Vagina (tissue), 2 donors: ENCODE measurements around the gene RCAN1.

Experiments
- POLR2A ChIP-seq, 2 donors: fragments of 450-650 bp; IDR thresholded peaks; one replicate each; pipeline ENCODE4 v1.6.1; 2017; ENCODE audit warnings: antibody characterized with exemption in 2 of 2, mild to moderate bottlenecking in 2 of 2, moderate library complexity in 2 of 2
- POLR2AphosphoS5 ChIP-seq, 2 donors: sonication (generic); formaldehyde crosslinking; IDR thresholded peaks; one replicate each; pipeline ENCODE4 v1.9.0; 2017; ENCODE audit warnings: antibody characterized with exemption in 2 of 2, mild to moderate bottlenecking in 2 of 2, low read depth in 1 of 2; ENCODE audit not compliant: insufficient read depth in 1 of 2
- TF ChIP-seq, protein P1 (sequence below), 3 experiments: fragments of 450-650 bp in 2 of 3; fragments of 200-600 bp in 1 of 3; sonication (generic) in 1 of 3; IDR thresholded peaks; one replicate each; pipeline ENCODE4 v1.5.1; 2017 to 2019; ENCODE audit warnings: antibody characterized with exemption in 3 of 3, mild to moderate bottlenecking in 2 of 3, moderate library complexity in 2 of 3

GRCh38 chr21:34543017-34543416, 71.9 kb downstream of the RCAN1 start:
- TF ChIP-seq POLR2A (IDR thresholded peaks at IDR 0.05) = no peak
- TF ChIP-seq, protein P1, sequence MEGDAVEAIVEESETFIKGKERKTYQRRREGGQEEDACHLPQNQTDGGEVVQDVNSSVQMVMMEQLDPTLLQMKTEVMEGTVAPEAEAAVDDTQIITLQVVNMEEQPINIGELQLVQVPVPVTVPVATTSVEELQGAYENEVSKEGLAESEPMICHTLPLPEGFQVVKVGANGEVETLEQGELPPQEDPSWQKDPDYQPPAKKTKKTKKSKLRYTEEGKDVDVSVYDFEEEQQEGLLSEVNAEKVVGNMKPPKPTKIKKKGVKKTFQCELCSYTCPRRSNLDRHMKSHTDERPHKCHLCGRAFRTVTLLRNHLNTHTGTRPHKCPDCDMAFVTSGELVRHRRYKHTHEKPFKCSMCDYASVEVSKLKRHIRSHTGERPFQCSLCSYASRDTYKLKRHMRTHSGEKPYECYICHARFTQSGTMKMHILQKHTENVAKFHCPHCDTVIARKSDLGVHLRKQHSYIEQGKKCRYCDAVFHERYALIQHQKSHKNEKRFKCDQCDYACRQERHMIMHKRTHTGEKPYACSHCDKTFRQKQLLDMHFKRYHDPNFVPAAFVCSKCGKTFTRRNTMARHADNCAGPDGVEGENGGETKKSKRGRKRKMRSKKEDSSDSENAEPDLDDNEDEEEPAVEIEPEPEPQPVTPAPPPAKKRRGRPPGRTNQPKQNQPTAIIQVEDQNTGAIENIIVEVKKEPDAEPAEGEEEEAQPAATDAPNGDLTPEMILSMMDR (IDR thresholded peaks at IDR 0.05) = no peak
- TF ChIP-seq POLR2AphosphoS5 (IDR thresholded peaks at IDR 0.05; ENCODE audit: insufficient read depth in 1 of 2, low read depth in 1 of 2) = no peak
